Tibial artery (tissue), 4 donors: ENCODE results near the gene ADGRL1.
A peak's percentile ranks its signal among the peaks of the same experiment; 100 is the strongest.

Experiments used
- DNase-seq, 2 donors: peaks; one replicate each; pipeline ENCODE4 v3.0.0-alpha.2; 2019
- H3K27ac ChIP-seq, 2 donors: fragments of 200-600 bp; sonication (generic) in 1 of 2; 1 replicate in 1 of 2; 2 replicates in 1 of 2; pipeline ENCODE4 v1.5.1; 2018 to 2019; ENCODE audit warnings: mild to moderate bottlenecking in 1 of 2
- H3K27me3 ChIP-seq, 2 donors: fragments of 200-600 bp; sonication (generic) in 1 of 2; one replicate each; pipeline versions ENCODE4 v1.5.1 to v1.6.0; 2016 to 2019
- H3K36me3 ChIP-seq, 3 donors: fragments of 200-600 bp; sonication (generic) in 2 of 3; one replicate each; pipeline ENCODE4 v1.5.1; 2016 to 2019; ENCODE audit warnings: mild to moderate bottlenecking in 2 of 3
- H3K4me1 ChIP-seq, 4 donors: fragments of 200-600 bp; sonication (generic) in 2 of 4; 1 replicate in 3 of 4; 2 replicates in 1 of 4; pipeline ENCODE4 v1.5.1; 2016 to 2019
- H3K4me3 ChIP-seq, 2 donors: fragments of 200-600 bp; sonication (generic) in 1 of 2; 1 replicate in 1 of 2; 2 replicates in 1 of 2; pipeline ENCODE4 v1.5.1; 2018 to 2019; ENCODE audit warnings: mild to moderate bottlenecking in 2 of 2
- H3K9me3 ChIP-seq, 3 donors: fragments of 200-600 bp; sonication (generic) in 1 of 3; one replicate each; pipeline ENCODE4 v1.5.1; 2016 to 2019
- CTCF ChIP-seq, 2 experiments: fragments of 200-600 bp in 1 of 2; fragments of 450-650 bp in 1 of 2; IDR thresholded peaks; one replicate each; pipeline ENCODE4 v1.5.1; 2017 to 2019; ENCODE audit warnings: antibody characterized with exemption in 2 of 2, mild to moderate bottlenecking in 1 of 2, moderate library complexity in 1 of 2
- intact Hi-C: fragments of 100-400 bp; cut with DNase I; formaldehyde crosslinking; loops from one replicate; pipeline ENCODE4 v1.15.0; 2023; ENCODE audit warnings: low total_unique reads

Gene ADGRL1

GRCh38 chr19:14116918-14117578 lies 88.9 kb downstream of the ADGRL1 start:
- H3K9me3 ChIP-seq: no peaks in the 10 kb centered on the region
- peak; percentile 39 to 81 for DNase-seq
- peaks cover 5 to 67% (median 57%) of the 10 kb centered on the region in 4 donors for H3K4me1 ChIP-seq
- H3K27ac ChIP-seq: peak overlapping the region; percentile 88 to 94
- H3K4me3 ChIP-seq: peak overlapping the region; percentile 95 to 97
- TF ChIP-seq CTCF (IDR thresholded peaks at IDR 0.05): no peak
- no peaks in the 10 kb centered on the region for H3K27me3 ChIP-seq
- intact Hi-C loops: loop anchor here (5.0 kb wide), 1 partner anchor 35 kb away; no protein-coding TSS in a partner anchor
- H3K36me3 ChIP-seq: no peaks in the 10 kb centered on the region

- Histone ChIP-seq H3K27ac (peak overlapping the region; percentile 88 to 94), H3K4me1 (peaks cover 5 to 72% (median 63%) of the 10 kb centered on the region in 4 donors), H3K4me3 (peak overlapping the region; percentile 95 to 97), H3K9me3 (no peaks in the 10 kb centered on the region), H3K36me3 (no peaks in the 10 kb centered on the region), H3K27me3 (no peaks in the 10 kb centered on the region)
- no peak for TF ChIP-seq CTCF (IDR thresholded peaks at IDR 0.05)
- DNase-seq: no peak
- intact Hi-C loops: loop anchor here (5.0 kb wide), 1 partner anchor 34 kb away; no protein-coding TSS in a partner anchor
Observed at GRCh38 chr19:14116525-14116917, 89.4 kb downstream of the ADGRL1 start.

- intact Hi-C loops: loop anchor here (5.0 kb wide), 1 partner anchor 33 kb away; no protein-coding TSS in a partner anchor
- Histone ChIP-seq H3K4me3 (peak overlapping the region; percentile 95 to 97), H3K27me3 (no peaks in the 10 kb centered on the region), H3K9me3 (no peaks in the 10 kb centered on the region), H3K4me1 (peaks cover 5 to 77% (median 67%) of the 10 kb centered on the region in 4 donors), H3K27ac (peak overlapping the region; percentile 88 to 94), H3K36me3 (no peaks in the 10 kb centered on the region)
- no peak for DNase-seq
- no peak for TF ChIP-seq CTCF (IDR thresholded peaks at IDR 0.05)
Observed at GRCh38 chr19:14115756-14116155, 90.2 kb downstream of the ADGRL1 start.

- DNase-seq: peak in 1 of 2 donors; percentile 57
- peaks cover 5 to 85% (median 65%) of the 10 kb centered on the region in 4 donors for H3K4me1 ChIP-seq
- no peaks in the 10 kb centered on the region for H3K9me3 ChIP-seq
- no peaks in the 10 kb centered on the region for H3K36me3 ChIP-seq
- no peak overlapping the region for H3K4me3 ChIP-seq
- TF ChIP-seq CTCF (IDR thresholded peaks at IDR 0.05): peak; percentile 22 to 36
- intact Hi-C loops: loop anchor here (5.0 kb wide), 1 partner anchor 33 kb away; no protein-coding TSS in a partner anchor
- H3K27me3 ChIP-seq: no peaks in the 10 kb centered on the region
- peak overlapping the region; percentile 85 to 94 for H3K27ac ChIP-seq
Observed at GRCh38 chr19:14114854-14115253, 91.1 kb downstream of the ADGRL1 start.

GRCh38 chr19:14114439-14114838 lies 91.5 kb downstream of the ADGRL1 start:
- H3K27me3 ChIP-seq: no peaks in the 10 kb centered on the region
- TF ChIP-seq CTCF (IDR thresholded peaks at IDR 0.05): no peak

More at GRCh38 chr19:14114439-14114838, 91.5 kb downstream of the ADGRL1 start:
- Histone ChIP-seq H3K4me3 (no peak overlapping the region), H3K36me3 (no peaks in the 10 kb centered on the region), H3K9me3 (no peaks in the 10 kb centered on the region), H3K4me1 (peaks cover 5 to 84% (median 61%) of the 10 kb centered on the region in 4 donors), H3K27ac (peak overlapping the region; percentile 85 to 94)
- intact Hi-C loops: no loop called here
- DNase-seq: no peak
